Naive thymus-derived CD4-positive, alpha-beta T cell (primary cell): Measurements from ENCODE around the gene GCNT4. TPM values are rescaled to one million over a fixed set of nuclear protein-coding genes. Genes with fewer than 3 reads are reported as not detected.

ENCODE experiments used
- ATAC-seq: fragments of 150-1000 bp; cut with Tn5 transposase; 2 replicates; pipeline ENCODE4 v1.10.0; 2021; ENCODE audit warnings: mild to moderate bottlenecking, moderate library complexity
- CTCF ChIA-PET: fragments of 350-600 bp; sonication (Branson Sonifier 250); formaldehyde crosslinking; loops from one replicate; lab custom pipeline; 2021; ENCODE audit warnings: antibody characterized with exemption; lab: Charles Lee
- POLR2A ChIA-PET: fragments of 350-600 bp; sonication (Branson Sonifier 250); formaldehyde crosslinking; loops from one replicate; lab custom pipeline; 2021; ENCODE audit warnings: antibody characterized with exemption, inconsistent platforms; lab: Charles Lee
- DNase-seq, 9 donors: peaks; one replicate each; pipeline versions ENCODE4 v3.0.0 to v3.0.0-alpha.2; 2020 to 2022; ENCODE audit warnings: mixed read lengths in 1 of 9
- H3K27ac ChIP-seq: one replicate; pipeline ENCODE4 v1.7.0; 2013; ENCODE audit warnings: mild to moderate bottlenecking, low read depth, low read length, moderate library complexity
- H3K27me3 ChIP-seq, 2 donors: one replicate each; pipeline ENCODE4 v1.7.0; 2013; ENCODE audit warnings: low read length in 2 of 2, mild to moderate bottlenecking in 2 of 2, moderate library complexity in 2 of 2; ENCODE audit not compliant: control insufficient read depth in 2 of 2, insufficient read depth in 2 of 2
- H3K36me3 ChIP-seq, 3 experiments: 1 replicate in 2 of 3; 2 replicates in 1 of 3; pipeline ENCODE4 v1.7.0; 2013; ENCODE audit warnings: low read length in 3 of 3, mild to moderate bottlenecking in 3 of 3, moderate library complexity in 1 of 3; ENCODE audit not compliant: insufficient read depth in 3 of 3, control insufficient read depth in 2 of 3
- H3K4me1 ChIP-seq, 2 donors: one replicate each; pipeline ENCODE4 v1.7.0; 2013; ENCODE audit warnings: low read length in 2 of 2, mild to moderate bottlenecking in 2 of 2, moderate library complexity in 1 of 2; ENCODE audit not compliant: control insufficient read depth in 2 of 2, insufficient read depth in 2 of 2
- H3K4me3 ChIP-seq: 2 replicates; pipeline ENCODE4 v1.7.0; 2013; ENCODE audit warnings: mild to moderate bottlenecking, low read length
- H3K9me3 ChIP-seq, 3 experiments: 1 replicate in 2 of 3; 2 replicates in 1 of 3; pipeline ENCODE4 v1.7.0; 2013; ENCODE audit warnings: low read length in 3 of 3; ENCODE audit not compliant: control insufficient read depth in 2 of 3
- H3K27ac Mint-ChIP-seq, 9 donors: one replicate each; pipeline ENCODE4 v1.8.0; 2020 to 2022; ENCODE audit warnings: mixed read lengths in 9 of 9, mild to moderate bottlenecking in 8 of 9, moderate library complexity in 5 of 9, inconsistent platforms in 2 of 9
- H3K27me3 Mint-ChIP-seq, 5 donors: one replicate each; pipeline ENCODE4 v1.8.0; 2021 to 2022; ENCODE audit warnings: mixed read lengths in 5 of 5, mild to moderate bottlenecking in 1 of 5
- H3K36me3 Mint-ChIP-seq, 5 donors: one replicate each; pipeline ENCODE4 v1.8.0; 2020 to 2022; ENCODE audit warnings: mixed read lengths in 5 of 5, mild to moderate bottlenecking in 3 of 5, inconsistent platforms in 1 of 5
- H3K4me1 Mint-ChIP-seq, 7 donors: one replicate each; pipeline ENCODE4 v1.8.0; 2020 to 2022; ENCODE audit warnings: mixed read lengths in 7 of 7, mild to moderate bottlenecking in 3 of 7, inconsistent platforms in 1 of 7
- H3K4me3 Mint-ChIP-seq, 10 donors: one replicate each; pipeline ENCODE4 v1.8.0; 2020 to 2022; ENCODE audit warnings: mild to moderate bottlenecking in 10 of 10, mixed read lengths in 10 of 10, moderate library complexity in 6 of 10, inconsistent platforms in 2 of 10
- H3K9me3 Mint-ChIP-seq, 11 donors: one replicate each; pipeline ENCODE4 v1.8.0; 2020 to 2022; ENCODE audit warnings: mixed read lengths in 11 of 11, mild to moderate bottlenecking in 4 of 11, inconsistent platforms in 1 of 11, moderate library complexity in 1 of 11
- intact Hi-C, 2 donors: fragments of 100-400 bp; cut with micrococcal nuclease; formaldehyde crosslinking; loops; one replicate each; pipeline ENCODE4 v1.15.1; 2023
- polyA plus RNA-seq, 2 donors: library from polyadenylated mRNA; unstranded; fragments of 300-500 nt; fragmentation: Illumina TruSeq; gene quantifications; one replicate each; pipeline ENCODE4 v1.2.3, GENCODE V29; 2021
- total RNA-seq, 6 experiments: library from RNA in 5 of 6; stranded (reverse) in 5 of 6; gene quantifications; 1 replicate in 5 of 6; 2 replicates in 1 of 6; pipeline ENCODE4 v1.2.3 and lab custom pipeline; 2021 to 2026

The GCNT4 gene
- total and polyA plus RNA-seq, 7 experiments from 2014 or later: 1.9 to 36.4 (median 5.1) TPM

GRCh38 chr5:75067434-75067833 lies 15.1 kb upstream of the GCNT4 start:
- H3K27me3 Mint-ChIP-seq: no peaks in the 10 kb centered on the region
- intact Hi-C loops: loop anchor here in 1 of 2 donors (2.0 kb wide), 1 partner anchor 15 kb away; the partner anchor contains the start of gene GCNT4
- no peaks in the 10 kb centered on the region for H3K36me3 ChIP-seq
- peak overlapping the region in 2 of 10 donors; percentile 22 to 58 for H3K4me3 Mint-ChIP-seq
- no peaks in the 10 kb centered on the region for H3K27me3 ChIP-seq
- peaks cover 5 to 54% (median 37%) of the 10 kb centered on the region in 7 donors for H3K4me1 Mint-ChIP-seq
- H3K4me1 ChIP-seq: peaks cover 0 to 11% of the 10 kb centered on the region in 2 donors
- no peaks in the 10 kb centered on the region for H3K9me3 ChIP-seq
- peak overlapping the region in 5 of 9 donors; percentile 4 to 69 (median 26) for H3K27ac Mint-ChIP-seq
- H3K36me3 Mint-ChIP-seq: peaks cover 0 to 5% (median under 1%) of the 10 kb centered on the region in 5 donors
- no peak overlapping the region for H3K27ac ChIP-seq
- ChIA-PET CTCF (no interaction called here), POLR2A (interaction anchor here (1.1 kb wide), 1 partner anchor 15 kb away, joined by 4 read pairs; the partner anchor contains the start of gene GCNT4)
- ATAC-seq: no peak
- no peak overlapping the region for H3K4me3 ChIP-seq
- peaks cover 0 to 5% (median 0%) of the 10 kb centered on the region in 11 donors for H3K9me3 Mint-ChIP-seq
- no peak for DNase-seq

- peaks cover 0 to 5% (median 0%) of the 10 kb centered on the region in 5 donors for H3K36me3 Mint-ChIP-seq
- Histone ChIP-seq H3K4me1 (peaks cover 14 to 52% of the 10 kb centered on the region in 2 donors), H3K27ac (no peak overlapping the region), H3K4me3 (no peak overlapping the region), H3K27me3 (no peaks in the 10 kb centered on the region), H3K9me3 (no peaks in the 10 kb centered on the region), H3K36me3 (no peaks in the 10 kb centered on the region)
- intact Hi-C loops: no loop called here
- peak overlapping the region in 7 of 10 donors; percentile 1 to 79 (median 47) for H3K4me3 Mint-ChIP-seq
- DNase-seq (no peak), ATAC-seq (no peak)
- ChIA-PET POLR2A (interaction anchor here (3.1 kb wide), 1 partner anchor 9 kb away, joined by 16 read pairs; no protein-coding TSS in a partner anchor), CTCF (no interaction called here)
- H3K27ac Mint-ChIP-seq: peak overlapping the region in 8 of 9 donors; percentile 87 to 99 (median 98)
- H3K9me3 Mint-ChIP-seq: peaks cover 0 to 10% (median 0%) of the 10 kb centered on the region in 11 donors
- H3K4me1 Mint-ChIP-seq: peaks cover 16 to 93% (median 74%) of the 10 kb centered on the region in 7 donors
- H3K27me3 Mint-ChIP-seq: no peaks in the 10 kb centered on the region
These were observed 10.7 kb upstream of the GCNT4 start for GRCh38 chr5:75062925-75063531.

GRCh38 chr5:75059912-75060545 lies 7.7 kb upstream of the GCNT4 start:
- H3K36me3 ChIP-seq: no peaks in the 10 kb centered on the region
- H3K4me1 ChIP-seq: peaks cover 32 to 81% of the 10 kb centered on the region in 2 donors
- ATAC-seq: peak; percentile 96
- intact Hi-C loops: loop anchor here (1.0 to 10.0 kb wide), 7 partner anchors 10 to 1115 kb away; partner anchors contain the start of genes ANKRD31 (in 1 of the 2) and HEXB (in 1 of the 2)
- peak overlapping the region in 9 of 10 donors; percentile 68 to 85 (median 75) for H3K4me3 Mint-ChIP-seq
- peaks cover 0 to 5% (median 0%) of the 10 kb centered on the region in 5 donors for H3K36me3 Mint-ChIP-seq
- peak in 7 of 9 donors; percentile 79 to 96 (median 92) for DNase-seq
- ChIA-PET CTCF (interaction anchor here (1.3 to 4.1 kb wide), 5 partner anchors 9 to 177 kb away, joined by 3 to 23 read pairs (median 6); partner anchors contain the start of gene ANKRD31), POLR2A (interaction anchor here (0.6 to 6.1 kb wide), 11 partner anchors 10 to 277 kb away, joined by 3 to 51 read pairs (median 5); partner anchors contain the start of genes ANKRD31, GCNT4 and HMGCR)
- H3K9me3 ChIP-seq: no peaks in the 10 kb centered on the region
- H3K9me3 Mint-ChIP-seq: peaks cover 0 to 10% (median 0%) of the 10 kb centered on the region in 11 donors
- H3K27me3 ChIP-seq: no peaks in the 10 kb centered on the region
- H3K4me1 Mint-ChIP-seq: peaks cover 25 to 96% (median 83%) of the 10 kb centered on the region in 7 donors
- H3K27me3 Mint-ChIP-seq: peaks cover 0 to 5% (median 0%) of the 10 kb centered on the region in 5 donors
- peak overlapping the region; percentile 70 to 99 (median 98) for H3K27ac Mint-ChIP-seq
- H3K27ac ChIP-seq: peak overlapping the region; percentile 77
- H3K4me3 ChIP-seq: no peak overlapping the region

GRCh38 chr5:75058986-75059535 lies 6.7 kb upstream of the GCNT4 start:
- H3K4me1 ChIP-seq: peaks cover 40 to 91% of the 10 kb centered on the region in 2 donors
- no peaks in the 10 kb centered on the region for H3K27me3 ChIP-seq
- DNase-seq (no peak), ATAC-seq (no peak)
- intact Hi-C loops: loop anchor here (10.0 kb wide), 2 partner anchors 374 to 1116 kb away; partner anchors contain the start of gene HEXB (in 1 of the 2)
- H3K4me3 ChIP-seq: peak overlapping the region; percentile 31
- Mint-ChIP-seq H3K27ac (peak overlapping the region; percentile 70 to 99 (median 98)), H3K27me3 (peaks cover 0 to 12% (median 0%) of the 10 kb centered on the region in 5 donors), H3K4me3 (peak overlapping the region in 9 of 10 donors; percentile 68 to 85 (median 75)), H3K4me1 (peaks cover 34 to 100% (median 93%) of the 10 kb centered on the region in 7 donors), H3K9me3 (peaks cover 0 to 10% (median 0%) of the 10 kb centered on the region in 11 donors), H3K36me3 (peaks cover 0 to 5% (median 0%) of the 10 kb centered on the region in 5 donors)
- H3K27ac ChIP-seq: peak overlapping the region; percentile 77
- H3K36me3 ChIP-seq: no peaks in the 10 kb centered on the region
- H3K9me3 ChIP-seq: no peaks in the 10 kb centered on the region
- CTCF ChIA-PET: interaction anchor here (1.6 to 4.1 kb wide), 3 partner anchors 9 to 178 kb away, joined by 6 to 23 read pairs (median 10); partner anchors contain the start of gene ANKRD31
- POLR2A ChIA-PET: interaction anchor here (0.6 to 6.1 kb wide), 7 partner anchors 9 to 278 kb away, joined by 3 to 51 read pairs (median 6); partner anchors contain the start of genes ANKRD31, GCNT4 and HMGCR

GRCh38 chr5:75057561-75057960 lies 5.2 kb upstream of the GCNT4 start:
- Histone ChIP-seq H3K9me3 (no peaks in the 10 kb centered on the region), H3K4me3 (no peak overlapping the region), H3K27me3 (no peaks in the 10 kb centered on the region), H3K4me1 (peaks cover 41 to 83% of the 10 kb centered on the region in 2 donors), H3K27ac (peak overlapping the region; percentile 77), H3K36me3 (peaks cover 0 to 2% (median 0%) of the 10 kb centered on the region in 3 experiments)
- ChIA-PET CTCF (interaction anchor here (1.4 to 4.1 kb wide), 3 partner anchors 8 to 179 kb away, joined by 3 to 23 read pairs (median 7); partner anchors contain the start of gene ANKRD31), POLR2A (interaction anchor here (0.6 to 6.1 kb wide), 13 partner anchors 7 to 280 kb away, joined by 3 to 51 read pairs (median 4); partner anchors contain the start of genes ANKRD31, GCNT4 and HMGCR)
- intact Hi-C loops: loop anchor here (10.0 kb wide), 2 partner anchors 373 to 1117 kb away; partner anchors contain the start of gene HEXB (in 1 of the 2)
- H3K27me3 Mint-ChIP-seq: peaks cover 0 to 12% (median 0%) of the 10 kb centered on the region in 5 donors
- peak overlapping the region in 8 of 9 donors; percentile 97 to 99 (median 98) for H3K27ac Mint-ChIP-seq
- ATAC-seq (no peak), DNase-seq (peak in 7 of 9 donors; percentile 58 to 77 (median 69))
- H3K4me3 Mint-ChIP-seq: peak overlapping the region in 9 of 10 donors; percentile 37 to 79 (median 75)
- peaks cover 0 to 5% (median 0%) of the 10 kb centered on the region in 5 donors for H3K36me3 Mint-ChIP-seq
- H3K4me1 Mint-ChIP-seq: peaks cover 33 to 90% (median 88%) of the 10 kb centered on the region in 7 donors
- H3K9me3 Mint-ChIP-seq: peaks cover 0 to 6% (median 0%) of the 10 kb centered on the region in 11 donors
